Muscle of arm (tissue), 12 donors: ENCODE results near the gene ADGRD1. TPM values are rescaled to one million over a fixed set of nuclear protein-coding genes. Genes with fewer than 3 reads are reported as not detected.
A peak's percentile ranks its signal among the peaks of the same experiment; 100 is the strongest.
"Not testable (repeated sequence)": the region's sequence is repeated elsewhere in the genome, so short reads cannot be mapped to it uniquely, and the experiment has no call there.

ENCODE experiments used
- DNase-seq: peaks from one replicate; pipeline ENCODE4 v3.0.0-alpha.2; 2013
- polyA plus RNA-seq, 12 donors: library from polyadenylated mRNA; unstranded; fragments of 120-200 nt; gene quantifications; one replicate each; pipeline ENCODE4 v1.2.1, GENCODE V29; 2013; ENCODE audit not compliant: insufficient read length in 12 of 12

Gene ADGRD1
- polyA plus RNA-seq, 12 donors = 5.5 to 37.3 (median 11.8) TPM; not detected in 1

DNA sequence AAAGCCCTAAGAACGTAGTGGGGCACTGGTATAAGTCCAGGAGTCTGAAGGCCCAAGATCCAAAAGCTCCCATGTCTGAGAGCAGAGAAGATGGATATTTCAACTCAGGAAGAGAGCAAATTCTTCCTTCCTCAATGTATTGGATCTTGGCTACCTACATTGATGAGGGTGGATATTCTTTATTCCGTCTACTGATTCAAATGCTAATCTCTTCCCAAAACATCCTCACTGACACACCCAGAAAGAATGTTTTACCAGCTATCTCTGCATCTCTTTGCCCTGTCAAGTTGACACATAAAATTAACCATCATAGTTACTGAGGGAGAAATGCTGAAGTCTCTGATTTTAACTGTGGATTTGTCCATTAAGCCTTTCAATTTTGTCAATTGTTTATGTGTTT is 16.6 kb upstream of the ADGRD1 start:
- no peak for DNase-seq

GRCh38 chr12:130937546-130937945 is 16.2 kb upstream of the ADGRD1 start:
- not testable (repeated sequence) for DNase-seq

DNA sequence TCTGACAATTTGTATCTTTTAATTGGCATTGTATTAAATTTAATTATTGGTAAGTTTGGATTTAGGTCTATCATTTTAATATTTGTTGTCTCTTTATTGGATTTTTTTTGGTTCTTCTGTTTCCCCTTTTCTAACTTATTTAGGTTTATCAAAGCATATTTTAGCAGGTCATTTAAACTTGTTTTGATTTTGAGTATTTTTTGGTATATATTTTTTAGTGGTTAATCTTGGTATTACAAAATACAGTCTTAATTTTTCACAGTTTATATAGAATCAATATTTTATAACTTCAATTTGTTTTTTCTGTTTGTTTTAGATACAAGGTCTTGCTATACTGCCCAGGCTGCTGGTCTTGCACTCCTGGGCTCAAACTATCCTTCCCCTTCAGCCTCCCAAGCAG is 15.5 kb upstream of the ADGRD1 start:
- no peak for DNase-seq

DNA sequence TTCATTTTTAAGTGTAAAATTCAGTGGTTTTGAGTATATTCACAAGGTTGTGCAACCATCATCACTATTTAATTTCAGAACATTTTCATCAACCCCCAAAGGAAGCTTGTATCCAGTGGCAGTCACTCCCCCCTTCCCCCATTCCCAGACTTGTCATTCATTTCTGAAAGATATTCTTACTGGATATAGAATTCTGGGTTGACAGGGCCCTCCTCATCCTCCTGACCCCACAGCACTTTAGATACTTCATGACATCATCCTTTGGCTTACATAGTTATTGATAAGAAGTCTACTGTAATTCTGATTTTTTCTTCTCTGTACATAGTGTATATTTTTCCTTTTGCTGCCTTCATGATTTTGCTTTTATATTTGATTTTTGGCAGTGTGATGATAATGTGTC is 8.8 kb upstream of the ADGRD1 start:
- DNase-seq = no peak

GRCh38 chr12:130945786-130946492 is 7.8 kb upstream of the ADGRD1 start:
- DNase-seq = no peak

- DNase-seq = no peak
Measured at GRCh38 chr12:130947028-130947613, 6.6 kb upstream of the ADGRD1 start.

DNA sequence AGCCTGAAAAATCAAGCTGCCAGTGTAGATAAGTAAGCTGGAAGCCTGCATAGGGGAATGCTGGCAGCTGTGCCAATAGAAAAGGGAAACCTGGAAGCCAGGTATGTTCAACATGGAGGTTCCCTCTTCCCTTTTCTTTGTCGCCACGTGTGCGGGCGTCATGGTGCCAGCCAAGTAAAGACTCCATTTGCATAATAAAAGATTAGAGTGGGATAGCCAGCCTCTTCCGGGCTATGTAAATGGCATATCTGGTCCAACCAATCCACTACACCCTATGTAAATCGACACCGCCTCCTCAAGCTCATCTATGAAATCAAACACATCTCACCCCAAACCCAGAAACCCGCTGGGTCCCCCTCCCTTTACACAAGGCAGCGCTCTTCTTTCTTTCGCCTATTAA is 5.6 kb upstream of the ADGRD1 start:
- DNase-seq = no peak

DNA sequence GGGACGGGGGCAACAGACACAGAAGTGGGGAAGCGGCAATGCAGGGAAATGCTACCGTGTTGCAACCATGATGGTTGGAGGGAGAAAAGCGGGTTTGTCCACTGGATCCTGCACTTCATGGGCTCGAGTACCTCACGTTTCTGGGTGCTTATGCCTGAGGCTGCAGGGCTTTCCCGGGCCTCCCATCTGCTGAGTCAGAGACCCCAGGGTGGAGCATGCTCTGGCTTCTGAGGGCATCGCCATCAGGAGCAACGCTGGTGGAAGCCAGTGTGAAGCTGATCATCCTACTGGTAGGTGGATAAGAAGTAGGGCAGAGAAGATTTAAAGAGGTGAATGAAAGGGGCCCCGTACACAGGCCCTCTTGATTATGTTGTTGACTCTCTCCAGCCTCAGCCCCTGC is 5.0 kb upstream of the ADGRD1 start:
- DNase-seq = no peak

GRCh38 chr12:130949806-130950205 is 3.9 kb upstream of the ADGRD1 start:
- DNase-seq = no peak

- DNase-seq = no peak
Measured at GRCh38 chr12:130951636-130952035, 2.1 kb upstream of the ADGRD1 start.

GRCh38 chr12:130952171-130952954 is 1.3 kb upstream of the ADGRD1 start:
- no peak for DNase-seq

DNA sequence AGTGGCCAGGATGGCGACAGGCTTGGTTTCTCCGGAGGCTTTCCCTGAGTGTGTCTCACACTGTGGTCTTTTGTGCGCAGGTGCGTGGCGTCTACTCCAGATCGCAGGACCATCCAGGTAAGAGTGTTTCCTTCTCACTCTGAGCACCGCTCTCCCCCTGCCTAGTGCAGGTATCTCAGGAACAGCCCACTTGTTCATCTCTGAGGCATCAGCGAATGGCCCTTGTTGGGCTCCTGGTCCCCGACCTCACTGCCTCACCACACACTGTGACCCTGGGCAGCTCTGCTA is 781 bp downstream of the ADGRD1 start:
- no peak for DNase-seq

DNA sequence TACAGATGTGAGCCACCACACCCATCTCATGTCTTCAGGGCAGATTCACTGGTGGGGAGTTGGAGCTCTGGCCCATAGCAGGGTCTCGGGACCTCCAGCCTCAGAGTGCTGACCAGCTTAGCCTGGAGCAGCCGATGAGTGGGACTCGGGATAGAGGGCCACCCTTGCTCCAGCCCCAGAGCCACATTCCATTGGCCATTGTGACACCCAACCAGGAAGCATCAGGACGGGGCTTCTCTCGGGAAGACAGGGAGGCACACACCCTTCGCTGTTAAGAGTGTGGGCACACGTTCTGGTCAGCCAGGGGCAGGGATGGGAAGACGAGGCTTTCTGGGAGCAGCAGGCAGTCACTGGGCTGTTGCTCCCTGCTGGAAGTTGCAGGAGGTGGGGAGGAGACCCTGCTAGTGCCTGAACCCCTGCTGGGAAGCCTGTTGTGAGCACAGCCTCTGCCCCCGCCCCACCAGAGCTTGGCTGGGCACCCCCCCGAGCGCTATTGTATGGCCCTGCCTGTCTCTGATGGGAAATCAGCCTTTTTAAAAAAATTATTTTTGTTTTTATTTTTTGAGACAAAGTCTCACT is 1.6 kb downstream of the ADGRD1 start:
- DNase-seq = no peak

DNA sequence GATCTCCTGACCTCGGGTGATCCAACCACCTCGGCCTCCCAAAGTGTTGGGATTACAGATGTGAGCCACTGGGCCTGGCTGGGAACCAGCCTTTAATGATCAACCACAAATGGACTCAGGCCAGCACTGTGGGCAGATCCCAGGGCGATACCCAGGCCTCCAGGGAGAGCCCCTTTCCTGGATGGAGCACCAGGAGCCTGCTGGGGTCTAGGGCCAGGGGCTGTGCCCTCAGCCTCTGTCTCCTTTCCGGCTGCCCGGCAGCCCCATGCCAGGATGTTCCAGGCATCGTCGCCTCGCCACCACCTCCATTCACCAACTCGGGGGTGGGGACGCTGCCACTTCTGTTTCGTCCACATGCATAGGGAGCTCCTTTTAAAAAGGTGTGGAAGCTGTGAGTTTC is 2.3 kb downstream of the ADGRD1 start:
- DNase-seq = no peak

DNA sequence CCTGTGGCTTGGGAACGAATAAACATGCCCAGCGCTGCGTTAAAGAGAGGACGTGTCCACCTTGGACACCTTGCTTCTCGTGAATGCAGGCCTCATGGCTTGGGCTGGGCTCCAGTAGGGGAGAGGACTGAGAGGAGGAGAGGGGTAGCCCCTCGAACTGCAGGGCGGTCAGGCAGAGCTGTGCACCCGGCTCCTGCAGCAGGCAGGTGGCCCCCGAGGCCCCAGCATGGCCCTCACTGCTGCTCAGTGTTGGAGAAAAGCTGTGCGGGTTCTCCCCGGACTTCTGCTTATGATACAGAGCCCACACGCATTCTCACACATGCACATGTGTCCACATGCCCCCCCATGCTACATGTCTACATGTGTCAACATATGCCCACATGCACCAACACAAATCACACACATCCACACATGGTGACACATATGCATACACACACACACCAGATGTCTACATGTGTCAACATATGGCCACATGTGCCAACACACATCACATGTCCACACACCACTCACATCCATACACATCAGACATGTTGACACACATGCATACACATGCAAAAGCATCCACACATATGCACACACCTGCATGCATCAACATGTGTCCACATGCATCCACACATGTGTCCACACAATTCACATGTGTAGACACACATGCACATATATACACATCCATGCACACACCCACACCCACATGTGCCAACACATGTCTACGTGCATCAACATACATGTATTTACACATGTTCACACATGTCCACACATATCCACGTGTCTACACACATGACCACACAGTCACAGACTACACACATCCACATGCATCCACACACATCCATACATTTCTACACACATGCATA is 3.0 kb downstream of the ADGRD1 start:
- DNase-seq = no peak

GRCh38 chr12:130957304-130957621 is 3.6 kb downstream of the ADGRD1 start:
- DNase-seq = no peak

GRCh38 chr12:130958557-130959140 is 4.9 kb downstream of the ADGRD1 start:
- DNase-seq = no peak

DNA sequence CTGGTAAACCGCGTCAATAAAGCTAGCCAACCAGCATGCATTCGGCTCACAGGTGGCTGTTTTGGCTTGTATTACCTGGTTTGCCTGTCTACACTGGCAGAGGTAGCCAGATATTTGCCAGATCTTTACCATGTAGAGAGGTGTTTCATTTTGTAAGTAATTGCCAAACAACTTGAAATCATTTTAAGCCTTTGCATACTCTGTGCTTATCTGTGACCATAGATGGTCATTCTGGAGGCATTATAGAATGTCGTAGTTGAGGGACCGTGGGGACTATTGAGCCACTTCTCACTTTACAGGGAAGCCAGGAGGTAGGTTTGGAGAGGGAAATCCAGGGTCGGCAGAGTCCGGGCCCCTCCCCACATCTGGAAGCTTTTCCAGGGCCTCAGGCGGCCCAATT is 5.9 kb downstream of the ADGRD1 start:
- no peak for DNase-seq

- DNase-seq = no peak
Measured at GRCh38 chr12:130960058-130960457, 6.4 kb downstream of the ADGRD1 start.

- DNase-seq = no peak
Measured at GRCh38 chr12:130960787-130961186, 7.1 kb downstream of the ADGRD1 start.

DNA sequence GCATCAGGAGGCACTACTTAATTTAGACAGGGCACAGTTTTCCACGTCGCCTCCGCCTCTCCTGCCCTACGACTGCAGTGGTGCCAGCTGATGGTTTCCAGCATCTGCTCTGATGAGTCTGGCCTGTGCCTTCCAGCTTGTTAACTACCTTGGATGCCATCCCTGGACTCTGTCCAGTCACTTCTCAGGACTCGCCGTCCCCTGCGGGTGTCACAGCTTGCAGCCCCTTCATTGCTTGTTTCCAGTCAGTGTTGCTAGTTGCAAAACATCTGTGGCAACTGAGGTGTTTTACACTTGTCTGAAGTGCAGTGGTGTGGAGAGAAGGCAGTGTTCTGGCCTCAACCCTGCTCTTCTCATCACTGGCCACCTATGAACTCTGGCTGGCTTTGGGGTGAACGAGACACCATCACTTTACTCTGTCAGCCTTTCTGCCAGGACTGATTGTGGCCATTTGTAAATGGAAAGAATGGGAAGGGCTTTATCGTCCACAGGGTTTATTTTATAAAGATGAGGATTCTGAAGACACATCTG is 8.3 kb downstream of the ADGRD1 start:
- DNase-seq = peak; percentile 60

DNA sequence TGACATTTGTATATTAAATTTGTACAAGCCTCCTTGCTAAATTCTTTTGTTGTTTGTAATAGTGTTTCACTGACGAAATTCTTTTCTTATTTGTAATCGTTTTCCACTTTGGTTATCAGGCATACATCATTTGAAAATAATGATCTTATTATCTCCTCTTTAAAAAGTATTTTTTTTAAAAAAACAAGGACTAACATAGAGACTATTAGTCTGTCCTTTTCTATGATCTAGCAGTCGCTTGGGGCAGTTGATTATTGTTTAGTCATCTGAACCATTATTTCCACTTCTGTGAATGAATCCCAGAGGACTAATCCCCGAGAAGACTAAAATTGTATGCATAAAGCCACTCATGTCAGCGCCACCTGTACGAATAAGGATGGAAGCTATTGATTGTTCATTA is 11.5 kb downstream of the ADGRD1 start:
- DNase-seq = no peak
